GM18868 (cell line): ENCODE results near the gene HMCN2.
"Not testable (repeated sequence)": the region's sequence is repeated elsewhere in the genome, so short reads cannot be mapped to it uniquely, and the experiment has no call there.

Experiments used
- ATAC-seq: cut with Tn5 transposase; IDR thresholded peaks from one replicate; pipeline ENCODE4 v1.9.1; 2021; ENCODE audit warnings: mild to moderate bottlenecking, moderate library complexity; ENCODE audit not compliant: unreplicated experiment

HMCN2 gene

DNA sequence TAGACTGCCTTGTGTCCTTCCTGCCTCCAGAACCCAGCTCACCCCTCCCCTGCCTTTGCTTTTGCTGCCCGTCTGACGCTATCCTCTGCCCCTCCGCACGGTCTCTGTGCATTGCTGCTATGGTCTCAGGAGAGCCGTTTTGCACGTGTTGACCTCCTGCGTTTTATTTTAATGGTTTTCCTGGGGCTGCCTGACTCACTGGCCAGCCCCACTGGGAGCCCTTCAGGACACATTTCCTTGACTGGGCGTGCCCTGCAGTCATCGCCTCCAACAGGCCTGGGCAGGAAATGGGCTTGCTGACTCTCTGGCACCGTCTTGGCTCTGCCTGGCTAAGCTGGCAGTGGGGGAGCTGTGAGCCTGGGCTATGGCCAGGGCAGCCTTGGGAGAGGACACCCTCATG, 161.3 kb downstream of the HMCN2 start:
- no peak for ATAC-seq

DNA sequence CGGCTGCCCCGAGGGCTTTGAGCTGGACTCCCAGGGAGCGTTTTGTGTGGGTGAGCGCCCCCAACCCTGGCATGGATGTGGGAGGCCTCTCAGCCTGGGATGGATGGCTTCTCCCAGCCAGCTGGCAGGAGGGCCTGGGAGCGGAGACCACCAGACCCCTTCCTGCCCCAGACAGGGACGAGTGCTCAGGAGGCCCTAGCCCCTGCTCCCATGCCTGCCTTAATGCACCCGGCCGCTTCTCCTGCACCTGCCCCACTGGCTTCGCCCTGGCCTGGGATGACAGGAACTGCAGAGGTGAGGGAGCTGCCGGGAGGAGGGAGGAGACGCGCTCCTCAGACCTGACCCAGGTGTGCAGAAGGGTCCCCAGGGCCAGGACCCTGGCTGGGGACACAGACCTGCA, 161.8 kb downstream of the HMCN2 start:
- no peak for ATAC-seq

- no peak for ATAC-seq
Observed at GRCh38 chr9:130428086-130428665, 162.6 kb downstream of the HMCN2 start.

GRCh38 chr9:130429381-130429780, 163.8 kb downstream of the HMCN2 start:
- no peak for ATAC-seq

- no peak for ATAC-seq
Observed at GRCh38 chr9:130429831-130430230, 164.3 kb downstream of the HMCN2 start.

GRCh38 chr9:130430232-130430631, 164.7 kb downstream of the HMCN2 start:
- no peak for ATAC-seq

DNA sequence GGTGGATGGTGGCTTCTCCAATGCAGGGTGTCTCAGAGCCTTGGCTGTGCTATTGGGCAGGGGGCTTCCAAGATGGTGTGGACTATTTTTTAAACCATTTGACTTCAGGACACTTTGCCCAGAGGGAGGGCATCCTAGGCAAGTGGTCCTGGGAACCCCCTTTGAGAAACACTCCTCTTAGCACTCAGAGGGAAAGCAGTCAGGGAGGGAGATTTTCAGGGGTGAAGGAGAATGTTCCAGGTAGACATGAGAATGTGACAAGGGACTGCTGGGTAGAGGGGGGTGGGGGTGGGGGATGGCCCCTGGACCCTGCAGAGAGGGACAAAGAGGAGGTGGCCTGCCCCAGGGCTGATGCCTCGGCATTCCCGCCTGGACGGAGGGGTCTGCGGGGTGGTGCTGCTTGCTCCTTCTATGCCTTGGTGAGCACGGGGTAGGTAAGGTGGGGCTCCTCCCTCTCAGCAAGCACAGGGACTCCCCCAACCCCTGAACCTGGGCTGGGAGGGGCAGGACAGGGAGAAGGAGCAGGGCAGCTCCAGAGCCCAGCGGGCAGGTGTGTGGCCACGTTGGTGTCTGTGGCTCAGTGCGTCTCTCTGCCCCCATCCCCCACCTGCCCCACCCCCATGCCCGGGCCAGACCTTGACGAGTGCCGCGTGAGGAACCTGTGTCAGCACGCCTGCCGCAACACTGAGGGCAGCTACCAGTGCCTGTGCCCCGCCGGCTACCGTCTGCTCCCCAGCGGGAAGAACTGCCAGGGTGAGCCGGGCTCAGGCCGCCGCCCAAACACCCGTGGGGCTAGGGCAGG, 165.4 kb downstream of the HMCN2 start:
- ATAC-seq: no peak

GRCh38 chr9:130431536-130432303, 166.2 kb downstream of the HMCN2 start:
- ATAC-seq: no peak

- ATAC-seq: no peak
Observed at GRCh38 chr9:130432362-130432761, 166.8 kb downstream of the HMCN2 start.

GRCh38 chr9:130432796-130433167, 167.2 kb downstream of the HMCN2 start:
- ATAC-seq: no peak

DNA sequence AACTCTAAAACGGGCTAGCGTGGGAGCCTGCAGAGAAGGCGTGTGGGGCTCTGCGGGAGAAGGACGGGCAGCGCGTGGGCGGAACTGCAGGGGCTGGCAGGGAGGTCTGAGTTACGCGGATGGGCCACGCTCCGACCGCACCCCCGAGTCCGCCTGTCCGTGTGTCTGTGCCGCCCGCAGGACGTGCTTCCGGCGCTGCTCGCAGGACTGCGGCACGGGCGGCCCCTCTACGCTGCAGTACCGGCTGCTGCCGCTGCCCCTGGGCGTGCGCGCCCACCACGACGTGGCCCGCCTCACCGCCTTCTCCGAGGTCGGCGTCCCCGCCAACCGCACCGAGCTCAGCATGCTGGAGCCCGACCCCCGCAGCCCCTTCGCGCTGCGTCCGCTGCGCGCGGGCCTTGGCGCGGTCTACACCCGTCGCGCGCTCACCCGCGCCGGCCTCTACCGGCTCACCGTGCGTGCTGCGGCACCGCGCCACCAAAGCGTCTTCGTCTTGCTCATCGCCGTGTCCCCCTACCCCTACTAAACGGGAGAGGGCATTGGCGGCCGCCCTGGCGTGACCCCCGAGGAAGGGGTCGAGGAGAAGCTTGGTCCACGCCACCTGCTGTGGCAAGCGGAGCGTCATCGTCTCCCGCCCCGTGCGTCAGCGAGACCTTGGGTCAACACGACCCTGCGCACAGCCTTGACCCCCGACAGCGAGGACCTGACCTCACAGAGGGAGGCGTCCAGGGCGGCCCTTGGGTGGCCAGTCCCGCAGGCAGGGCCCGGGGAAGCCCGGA, 167.8 kb downstream of the HMCN2 start:
- ATAC-seq: no peak

GRCh38 chr9:130433947-130434262, 168.3 kb downstream of the HMCN2 start:
- ATAC-seq: no peak

GRCh38 chr9:130434656-130435055, 169.1 kb downstream of the HMCN2 start:
- not testable (repeated sequence) for ATAC-seq

DNA sequence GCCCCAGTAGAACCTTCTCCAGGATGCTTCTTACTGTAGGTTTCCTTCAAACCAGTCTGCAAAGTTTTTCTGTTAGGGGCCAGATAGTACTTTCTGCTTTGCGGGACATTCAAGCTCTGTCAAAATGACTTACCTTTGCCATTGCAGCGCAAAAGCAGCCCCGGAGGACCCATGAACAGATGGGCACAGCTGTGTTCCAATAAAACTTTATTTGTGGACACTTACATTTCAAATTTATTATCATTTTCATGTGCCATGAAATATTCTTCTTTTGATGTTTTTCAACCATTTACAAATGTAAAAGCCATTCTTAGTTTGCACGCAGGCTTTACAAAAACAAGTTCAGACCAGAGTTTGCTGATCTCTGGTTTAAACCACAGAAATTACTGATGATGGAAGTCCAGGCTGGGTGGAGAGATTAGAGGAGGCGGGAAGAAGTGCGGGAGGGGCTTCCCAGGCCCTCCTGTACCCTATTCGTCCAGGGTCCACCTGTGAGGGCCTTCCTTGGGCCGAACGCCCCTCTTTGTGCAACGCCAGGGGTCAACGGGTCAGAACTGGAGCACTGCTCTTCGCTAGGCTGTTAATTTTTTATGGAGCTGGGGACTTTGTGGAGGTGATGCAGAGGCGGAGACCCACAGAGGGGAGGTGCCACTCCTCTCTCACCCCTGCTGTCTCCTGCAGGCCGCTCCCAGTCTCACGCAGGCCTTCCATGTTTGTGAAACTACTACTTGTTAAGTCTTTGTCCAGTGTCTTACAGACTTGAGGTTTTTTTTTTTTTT, 171.6 kb downstream of the HMCN2 start:
- ATAC-seq: no peak

GRCh38 chr9:130438382-130438981, 172.9 kb downstream of the HMCN2 start:
- ATAC-seq: no peak

DNA sequence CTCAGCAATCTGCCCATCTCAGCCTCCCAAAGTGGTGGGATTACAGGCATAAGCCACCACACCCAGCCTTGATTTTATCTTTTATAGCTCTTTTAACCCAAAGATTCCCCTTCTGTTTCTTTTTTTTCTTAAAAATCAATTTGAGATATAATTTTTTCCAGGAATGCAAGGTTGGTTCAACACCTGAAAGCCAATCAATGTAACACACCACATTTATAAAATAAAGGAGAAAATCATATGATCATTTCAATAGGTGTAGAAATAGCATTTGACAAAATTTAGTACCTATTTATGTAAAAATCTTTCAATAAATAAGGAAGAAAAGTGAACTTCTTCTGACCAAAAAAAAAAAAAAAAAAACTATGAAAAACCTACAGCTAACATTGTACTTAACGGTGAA, 175.5 kb downstream of the HMCN2 start:
- no peak for ATAC-seq

GRCh38 chr9:130442746-130443455, 177.3 kb downstream of the HMCN2 start:
- ATAC-seq: no peak

- no peak for ATAC-seq
Observed at GRCh38 chr9:130443456-130443801, 177.9 kb downstream of the HMCN2 start.

DNA sequence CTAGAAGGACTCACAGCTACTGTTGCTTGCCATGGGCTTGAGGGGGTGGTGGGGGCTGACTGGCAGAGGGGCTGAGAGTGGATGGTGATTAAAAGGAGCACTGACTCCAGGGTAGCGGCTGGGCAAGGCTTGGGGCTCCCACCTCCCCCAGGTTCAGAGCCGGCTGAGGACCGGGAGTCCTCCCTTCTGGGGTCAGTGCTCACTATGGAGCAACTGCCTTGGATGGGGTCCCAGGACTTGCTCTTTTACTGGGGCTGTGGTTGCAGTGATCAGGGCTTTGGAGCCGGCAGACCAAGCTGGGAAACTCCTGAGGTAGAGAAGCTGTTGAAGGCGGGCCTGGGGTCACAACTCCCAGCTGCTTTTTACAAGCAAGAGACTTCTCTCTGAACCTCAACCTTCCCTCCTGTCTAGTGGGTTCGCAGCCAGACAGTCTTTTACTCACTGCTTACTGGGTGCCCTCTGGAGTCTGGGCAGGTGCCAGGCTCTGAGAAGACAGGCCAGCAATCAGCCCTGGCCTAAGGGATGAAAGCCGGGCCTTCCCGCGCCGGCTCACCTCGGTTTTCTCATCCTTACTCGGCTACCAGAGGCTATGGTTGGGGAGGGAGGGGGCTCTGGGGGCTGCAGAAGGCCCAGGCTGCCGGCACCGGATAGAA, 178.4 kb downstream of the HMCN2 start:
- ATAC-seq: no peak
